SK-N-SH (cell line): ENCODE measurements around the gene CST2. TPM values are rescaled to one million over a fixed set of nuclear protein-coding genes. Genes with fewer than 3 reads are reported as not detected.
"Not testable (repeated sequence)": the region's sequence is repeated elsewhere in the genome, so short reads cannot be mapped to it uniquely, and the experiment has no call there.

Source experiments
- CTCF ChIA-PET: fragments of 300-600, 350-600 bp; formaldehyde crosslinking; extraction: SDS; loops from one replicate; lab custom pipeline; 2021; lab: Yijun Ruan, JAX
- POLR2A ChIA-PET: fragments of 350-600 bp; sonication (Branson Sonifier 250); formaldehyde crosslinking; extraction: SDS; loops from one replicate; lab custom pipeline; 2020; ENCODE audit warnings: antibody characterized with exemption, inconsistent platforms; lab: Yijun Ruan, JAX
- DNase-seq: peaks from one replicate; pipeline ENCODE4 v3.0.0; 2012
- H2AFZ ChIP-seq: fragments of 200-600 bp; sonication (generic); 2 replicates; pipeline ENCODE4 v1.8.1; 2016; ENCODE audit warnings: antibody characterized with exemption, mild to moderate bottlenecking, low read depth
- H3F3A ChIP-seq: fragments of 200-600 bp; sonication (generic); replicated peaks from 2 replicates; pipeline ENCODE3; 2016; ENCODE audit warnings: antibody characterized with exemption, mild to moderate bottlenecking; ENCODE audit not compliant: insufficient read depth
- H3K27ac ChIP-seq, 2 experiments: fragments of 200-500 bp in 1 of 2; fragments of 200-600 bp in 1 of 2; sonication (Bioruptor generic) in 1 of 2; sonication (generic), shearing (Covaris generic) in 1 of 2; 2 replicates each; pipeline versions ENCODE4 v1.5.1 to v1.6.1; 2014 to 2016; ENCODE audit warnings: low read depth in 2 of 2, inconsistent platforms in 1 of 2, low read length in 1 of 2, mild to moderate bottlenecking in 1 of 2, mixed read lengths in 1 of 2
- H3K27me3 ChIP-seq: fragments of 200-600 bp; sonication (generic), shearing (Covaris generic); 2 replicates; pipeline ENCODE4 v1.6.1; 2016; ENCODE audit warnings: mixed run types; ENCODE audit not compliant: insufficient read depth
- H3K36me3 ChIP-seq, 2 experiments: fragments of 200-500 bp in 1 of 2; fragments of 200-600 bp in 1 of 2; sonication (Bioruptor generic) in 1 of 2; sonication (generic) in 1 of 2; replicated peaks in 1 of 2; 2 replicates each; pipeline versions ENCODE3 to v1.5.1; 2014 to 2016; ENCODE audit warnings: low read length in 1 of 2, mild to moderate bottlenecking in 1 of 2; ENCODE audit not compliant: insufficient read depth in 2 of 2, control insufficient read depth in 1 of 2
- H3K4me1 ChIP-seq, 2 experiments: fragments of 200-500 bp in 1 of 2; fragments of 200-600 bp in 1 of 2; sonication (Bioruptor generic) in 1 of 2; sonication (generic), shearing (Covaris generic) in 1 of 2; 2 replicates each; pipeline versions ENCODE4 v1.5.1 to v1.6.1; 2014 to 2016; ENCODE audit warnings: low read depth in 1 of 2, low read length in 1 of 2, mixed run types in 1 of 2; ENCODE audit not compliant: insufficient read depth in 2 of 2, control insufficient read depth in 1 of 2
- H3K4me2 ChIP-seq: fragments of 200-600 bp; sonication (generic), shearing (Covaris generic); 2 replicates; pipeline ENCODE4 v1.6.1; 2017; ENCODE audit warnings: mixed run types
- H3K4me3 ChIP-seq, 2 experiments: fragments of 200-500 bp in 1 of 2; fragments of 200-600 bp in 1 of 2; sonication (Bioruptor generic) in 1 of 2; sonication (generic), shearing (Covaris generic) in 1 of 2; 2 replicates each; pipeline versions ENCODE4 v1.5.1 to v1.8.1; 2014 to 2016; ENCODE audit warnings: low read depth in 2 of 2, inconsistent platforms in 1 of 2, low read length in 1 of 2, mild to moderate bottlenecking in 1 of 2, mixed read lengths in 1 of 2, moderate library complexity in 1 of 2
- H3K79me2 ChIP-seq: fragments of 200-600 bp; sonication (generic); 2 replicates; pipeline ENCODE4 v1.8.1; 2017; ENCODE audit warnings: mild to moderate bottlenecking; ENCODE audit not compliant: insufficient read depth
- H3K9ac ChIP-seq: fragments of 200-600 bp; sonication (generic); 2 replicates; pipeline ENCODE4 v1.6.1; 2017; ENCODE audit warnings: mixed run types
- H3K9me2 ChIP-seq: fragments of 200-600 bp; sonication (generic); 2 replicates; pipeline ENCODE4 v1.6.1; 2017; ENCODE audit warnings: mixed run types
- H3K9me3 ChIP-seq: fragments of 200-600 bp; sonication (generic); 2 replicates; pipeline ENCODE4 v1.6.1; 2017; ENCODE audit warnings: mixed run types, mild to moderate bottlenecking, moderate library complexity
- H4K20me1 ChIP-seq: fragments of 200-600 bp; sonication (generic); 2 replicates; pipeline ENCODE4 v1.6.1; 2017; ENCODE audit warnings: mild to moderate bottlenecking, mixed run types; ENCODE audit not compliant: insufficient read depth
- CTCF ChIP-seq: fragments of 200-600 bp; sonication (generic); IDR thresholded peaks from 2 replicates; pipeline ENCODE4 v1.6.1; 2017; ENCODE audit warnings: antibody characterized with exemption, mild to moderate bottlenecking, moderate library complexity
- GABPA ChIP-seq: IDR thresholded peaks from 2 replicates; pipeline ENCODE4 v1.4.0; 2012; ENCODE audit warnings: low read depth, mild to moderate bottlenecking
- GATA2 ChIP-seq: sonication (generic); formaldehyde crosslinking; IDR thresholded peaks from 2 replicates; pipeline ENCODE4 v1.5.0; 2020; ENCODE audit warnings: mild to moderate bottlenecking, missing genetic modification reagents
- NFIC ChIP-seq: IDR thresholded peaks from 2 replicates; pipeline ENCODE4 v1.4.0; 2012; ENCODE audit warnings: borderline replicate concordance
- RAD21 ChIP-seq: IDR thresholded peaks from 2 replicates; pipeline ENCODE4 v1.6.1; 2012; ENCODE audit warnings: mild to moderate bottlenecking, low read length
- RFX5 ChIP-seq: IDR thresholded peaks from 2 replicates; pipeline ENCODE4 v1.6.1; 2012; ENCODE audit warnings: mild to moderate bottlenecking, improper control_type of control experiment, low read length
- SMC3 ChIP-seq: IDR thresholded peaks from 2 replicates; pipeline ENCODE4 v1.6.1; 2012; ENCODE audit warnings: low read depth, low read length, improper control_type of control experiment
- TEAD4 ChIP-seq: IDR thresholded peaks from 2 replicates; pipeline ENCODE4 v1.4.0; 2012; ENCODE audit warnings: mild to moderate bottlenecking, borderline replicate concordance; ENCODE audit not compliant: insufficient read depth
- WGBS: methylation state at CpG from one replicate; pipeline ENCODE4 v1.1.6; 2017; ENCODE audit warnings: low lambda C conversion rate; 5-methylcytosine and 5-hydroxymethylcytosine counted together
- polyA plus RNA-seq, 3 experiments: library from polyadenylated mRNA; depleted of rRNA; stranded (reverse); fragments of >200 nt; gene quantifications; 2 replicates each; pipeline ENCODE4 v1.2.3, GENCODE V29; 2012

CST2 gene
- polyA plus RNA-seq, 1 of the 3 experiments (the other 2 are of a cell fraction), result not detected

GRCh38 chr20:23782366-23782983 is 44.1 kb downstream of the CST2 start:
- no peaks in the 10 kb centered on the region for H3K9me2 ChIP-seq
- no peak overlapping the region; a peak in 1 of 4 replicates for H3K4me3 ChIP-seq
- no peak overlapping the region for H3K27ac ChIP-seq
- no peaks in the 10 kb centered on the region for H4K20me1 ChIP-seq
- no peaks in the 10 kb centered on the region; the same call in 1 of the 2 replicates for H3K27me3 ChIP-seq
- H3K79me2 ChIP-seq, result no peaks in the 10 kb centered on the region
- ChIA-PET POLR2A (no interaction called here), CTCF (interaction anchor here (0.6 kb wide), 1 partner anchor 20 kb away, joined by 3 read pairs; no protein-coding TSS in a partner anchor)
- no peaks in the 10 kb centered on the region for H3K36me3 ChIP-seq
- DNase-seq, result peak; percentile 12
- no peak overlapping the region for H2AFZ ChIP-seq
- H3F3A ChIP-seq, result no peaks in the 10 kb centered on the region
- no peaks in the 10 kb centered on the region for H3K4me1 ChIP-seq
- no peak overlapping the region for H3K9ac ChIP-seq
- H3K9me3 ChIP-seq, result no peaks in the 10 kb centered on the region
- H3K4me2 ChIP-seq, result no peak overlapping the region
- TF ChIP-seq GATA2 (CRISPR knock-in tag) (no peak), TEAD4 (no peak), GABPA (no peak), RAD21 (peak; percentile 49), RFX5 (no peak), SMC3 (peak; percentile 35), NFIC (no peak), CTCF (peak; percentile 52)
- 14% methylated on average over 8 of the region's 8 CpGs for WGBS

GRCh38 chr20:23778676-23779075 is 47.9 kb downstream of the CST2 start:
- H3K4me1 ChIP-seq, H3K9ac ChIP-seq, H3K4me3 ChIP-seq, H3K4me2 ChIP-seq, CTCF ChIA-PET, H2AFZ ChIP-seq, H3K79me2 ChIP-seq, H3K27ac ChIP-seq, H3K9me2 ChIP-seq, H3F3A ChIP-seq, DNase-seq, H3K9me3 ChIP-seq, POLR2A ChIA-PET, H3K36me3 ChIP-seq, H3K27me3 ChIP-seq, H4K20me1 ChIP-seq: not testable (repeated sequence)

GRCh38 chr20:23777380-23777779 is 49.1 kb downstream of the CST2 start:
- H3K4me3 ChIP-seq, H2AFZ ChIP-seq, H3K9me2 ChIP-seq, H4K20me1 ChIP-seq, H3K36me3 ChIP-seq, H3K9me3 ChIP-seq, DNase-seq, H3F3A ChIP-seq, CTCF ChIA-PET, H3K9ac ChIP-seq, POLR2A ChIA-PET, H3K27ac ChIP-seq, H3K4me2 ChIP-seq, H3K4me1 ChIP-seq, H3K79me2 ChIP-seq: not testable (repeated sequence)
- H3K27me3 ChIP-seq, result peaks cover 14% of the 10 kb centered on the region; the same call in 1 of the 2 replicates
- WGBS, result 13% methylated on average over 5 of the region's 8 CpGs
